HG02763 (cell line): Measurements from ENCODE around the gene MOSMO.

Experiments
- ATAC-seq: cut with Tn5 transposase; IDR thresholded peaks from one replicate; pipeline ENCODE4 v1.9.1; 2021; ENCODE audit warnings: mild to moderate bottlenecking, moderate library complexity; ENCODE audit not compliant: unreplicated experiment

Gene MOSMO

DNA sequence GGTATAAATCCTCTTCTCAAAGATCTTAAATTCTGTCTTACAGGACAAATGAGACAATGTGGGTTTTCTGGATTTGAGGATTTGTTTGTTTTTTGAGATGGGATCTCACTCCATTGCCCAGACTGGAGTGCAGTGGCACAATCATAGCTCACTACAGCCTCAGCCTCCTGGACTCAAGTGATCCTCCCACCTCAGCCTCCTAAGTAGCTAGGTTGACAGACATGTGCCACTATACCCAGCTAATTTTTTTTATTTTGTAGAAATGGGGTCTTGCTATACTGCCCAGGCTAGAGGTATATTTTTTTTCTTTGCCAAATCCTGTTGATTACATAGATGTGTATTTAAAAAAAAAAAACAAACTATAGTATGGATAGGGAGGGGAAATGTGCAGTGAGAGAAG, 122.6 kb downstream of the MOSMO start:
- no peak for ATAC-seq

DNA sequence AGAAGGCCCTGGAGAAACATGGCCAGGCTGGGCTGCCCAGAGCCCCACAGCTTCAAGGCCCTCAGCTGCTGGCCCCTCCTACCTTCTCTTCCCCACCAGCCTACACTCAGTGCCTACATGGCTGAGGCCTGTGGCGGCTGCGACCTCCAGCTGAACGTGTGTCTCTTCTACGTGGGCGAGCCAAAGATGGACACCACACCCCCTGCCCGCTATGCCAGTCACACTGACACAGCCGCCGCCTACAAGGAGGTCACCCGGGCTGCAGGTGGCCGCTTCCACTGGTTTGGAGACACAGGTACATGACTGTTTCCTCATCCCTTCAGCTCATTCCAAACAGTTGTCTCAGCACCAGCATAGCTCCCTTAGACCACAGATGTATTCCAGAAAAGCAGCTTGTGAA, 124.9 kb downstream of the MOSMO start:
- no peak for ATAC-seq
